22Rv1 (cell line): Measurements from ENCODE around the gene IFT74.

ENCODE experiments used
- H3K27ac ChIP-seq: fragments of 450-650 bp; 2 replicates; pipeline ENCODE4 v1.5.1; 2017
- ZFX ChIP-seq: fragments of 450-650 bp; IDR thresholded peaks from 2 replicates; pipeline ENCODE4 v1.6.1; 2017; ENCODE audit warnings: antibody characterized with exemption, borderline replicate concordance
- TF ChIP-seq, protein P1 (sequence below): fragments of 450-650 bp; IDR thresholded peaks from 2 replicates; pipeline ENCODE4 v1.5.1; 2017; ENCODE audit warnings: mild to moderate bottlenecking

Gene IFT74

DNA sequence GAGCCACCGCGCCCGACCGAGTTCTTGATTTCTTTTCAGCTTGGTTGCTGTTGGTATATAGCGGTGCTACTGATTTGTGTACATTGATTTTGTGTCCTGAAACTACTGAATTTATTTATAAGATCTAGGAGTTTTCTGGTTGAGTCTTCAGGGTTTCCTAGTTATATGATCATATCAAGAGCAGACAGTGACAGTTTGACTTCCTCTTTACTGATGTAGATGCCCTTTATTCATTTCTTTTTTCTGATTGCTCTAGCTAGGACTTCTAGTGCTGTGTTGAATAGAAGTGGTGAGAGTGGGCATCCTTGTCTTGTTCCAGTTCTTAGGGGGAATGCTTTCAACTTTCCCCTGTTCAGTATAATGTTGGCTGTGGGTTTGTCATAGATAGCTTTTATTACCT lies 66.7 kb downstream of the IFT74 start:
- TF ChIP-seq ZFX, result no peak
- TF ChIP-seq, protein P1, sequence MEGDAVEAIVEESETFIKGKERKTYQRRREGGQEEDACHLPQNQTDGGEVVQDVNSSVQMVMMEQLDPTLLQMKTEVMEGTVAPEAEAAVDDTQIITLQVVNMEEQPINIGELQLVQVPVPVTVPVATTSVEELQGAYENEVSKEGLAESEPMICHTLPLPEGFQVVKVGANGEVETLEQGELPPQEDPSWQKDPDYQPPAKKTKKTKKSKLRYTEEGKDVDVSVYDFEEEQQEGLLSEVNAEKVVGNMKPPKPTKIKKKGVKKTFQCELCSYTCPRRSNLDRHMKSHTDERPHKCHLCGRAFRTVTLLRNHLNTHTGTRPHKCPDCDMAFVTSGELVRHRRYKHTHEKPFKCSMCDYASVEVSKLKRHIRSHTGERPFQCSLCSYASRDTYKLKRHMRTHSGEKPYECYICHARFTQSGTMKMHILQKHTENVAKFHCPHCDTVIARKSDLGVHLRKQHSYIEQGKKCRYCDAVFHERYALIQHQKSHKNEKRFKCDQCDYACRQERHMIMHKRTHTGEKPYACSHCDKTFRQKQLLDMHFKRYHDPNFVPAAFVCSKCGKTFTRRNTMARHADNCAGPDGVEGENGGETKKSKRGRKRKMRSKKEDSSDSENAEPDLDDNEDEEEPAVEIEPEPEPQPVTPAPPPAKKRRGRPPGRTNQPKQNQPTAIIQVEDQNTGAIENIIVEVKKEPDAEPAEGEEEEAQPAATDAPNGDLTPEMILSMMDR, result no peak
- no peak overlapping the region for H3K27ac ChIP-seq

DNA sequence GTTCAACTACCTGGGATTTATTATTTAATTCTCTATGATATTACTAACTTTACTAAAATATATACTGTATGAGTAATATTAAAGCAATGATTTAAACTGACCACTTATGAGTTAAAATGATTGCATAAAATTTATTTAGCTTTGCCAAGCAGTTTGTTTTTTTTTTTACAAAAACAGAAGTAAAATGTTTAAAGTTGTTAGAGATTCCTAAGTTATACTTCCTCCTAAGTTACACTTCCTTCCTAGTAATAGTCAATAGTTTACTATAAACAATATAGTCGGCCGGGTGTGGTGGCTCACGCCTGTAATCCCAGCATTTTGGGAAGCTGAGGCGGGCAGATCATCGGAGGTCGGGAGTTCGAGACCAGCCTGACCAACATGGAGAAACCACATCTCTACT lies 73.0 kb downstream of the IFT74 start:
- TF ChIP-seq ZFX, result no peak
- TF ChIP-seq, protein P1, result no peak
- no peak overlapping the region for H3K27ac ChIP-seq

DNA sequence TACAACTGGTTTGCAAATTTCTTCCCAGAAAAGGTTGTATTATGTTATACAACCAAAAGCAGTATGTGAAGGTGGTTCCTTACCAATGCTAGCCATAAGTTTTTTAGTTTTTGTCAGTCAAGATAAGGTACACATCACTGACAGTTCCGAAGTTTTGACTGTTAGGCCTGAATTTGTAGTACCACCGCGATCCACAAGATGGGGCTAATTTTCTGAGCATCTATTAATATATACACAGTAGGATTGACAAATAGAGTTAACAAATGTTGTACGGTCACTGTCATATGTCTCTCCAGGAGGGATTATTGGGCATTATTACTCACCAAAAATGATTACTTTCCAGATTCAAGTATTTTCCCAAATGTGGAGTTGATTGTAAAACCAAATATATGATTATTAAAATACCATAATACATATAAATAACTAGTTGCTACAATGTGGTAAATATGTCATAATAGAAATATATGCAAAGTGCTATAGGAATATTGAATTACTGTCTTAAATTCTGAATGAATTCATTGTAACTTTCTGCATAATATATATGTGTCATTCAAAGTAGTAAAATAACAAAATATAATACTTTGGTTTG lies 77.7 kb downstream of the IFT74 start:
- TF ChIP-seq, protein P1, result peak; percentile 85
- no peak for TF ChIP-seq ZFX
- no peak overlapping the region for H3K27ac ChIP-seq

DNA sequence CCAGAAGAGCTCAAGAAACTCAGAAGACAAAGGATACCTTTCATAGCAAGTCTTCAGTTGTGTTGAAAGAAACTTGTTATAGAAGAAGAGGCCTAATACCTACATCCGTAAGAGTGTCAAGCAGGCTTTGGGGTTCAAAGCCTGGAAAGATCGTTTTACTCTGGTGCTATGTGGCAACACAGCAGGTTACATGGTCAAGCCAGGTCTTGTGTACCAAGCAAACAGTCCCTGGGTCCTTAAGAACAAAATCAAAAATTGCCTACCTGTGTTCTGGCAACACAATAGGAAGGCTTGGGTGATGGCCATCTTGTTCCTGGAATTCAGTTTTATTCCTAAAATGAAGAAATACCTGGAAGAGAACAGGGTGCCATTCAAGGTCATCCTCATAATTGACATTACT lies 81.3 kb downstream of the IFT74 start:
- no peak overlapping the region for H3K27ac ChIP-seq
- no peak for TF ChIP-seq ZFX
- TF ChIP-seq, protein P1, result no peak

DNA sequence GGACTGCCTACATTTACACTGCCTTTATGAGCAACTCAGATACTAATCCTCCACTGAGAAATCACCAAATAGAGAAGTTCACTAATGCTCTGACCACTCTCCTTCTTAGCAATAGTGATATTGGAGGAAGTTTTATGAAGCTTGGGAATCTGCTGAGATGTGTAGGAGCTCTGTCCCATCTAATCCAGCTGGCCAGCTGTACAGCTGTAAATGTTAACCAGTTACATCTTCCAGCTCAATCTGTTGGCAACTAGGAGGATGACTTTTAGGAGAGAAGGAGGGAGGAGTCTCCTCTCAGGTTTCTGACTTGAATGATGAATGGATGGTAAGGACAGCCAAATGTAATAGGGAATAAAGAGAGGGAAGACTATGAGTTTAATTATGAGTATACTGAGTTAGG lies 85.5 kb downstream of the IFT74 start:
- H3K27ac ChIP-seq, result no peak overlapping the region
- TF ChIP-seq, protein P1, result no peak
- TF ChIP-seq ZFX, result no peak

DNA sequence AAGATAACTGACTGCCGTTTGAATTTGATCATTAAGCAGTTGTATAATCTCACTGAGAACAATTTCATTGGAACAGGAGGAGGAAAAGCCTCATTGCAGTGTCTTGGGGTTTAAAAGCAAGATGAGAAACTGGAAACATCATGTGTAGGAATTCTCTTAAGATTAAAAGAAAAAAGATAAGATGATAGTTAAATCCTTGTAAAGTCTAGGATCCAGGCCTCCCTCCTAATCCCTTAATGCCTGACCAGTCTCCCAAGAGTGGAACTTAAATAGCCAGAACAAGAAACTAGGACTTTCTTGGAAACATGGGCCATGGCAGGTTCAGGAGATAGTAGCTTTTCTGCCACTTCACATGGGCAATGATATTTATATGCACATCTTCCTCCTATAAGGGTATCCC lies 86.3 kb downstream of the IFT74 start:
- H3K27ac ChIP-seq, result no peak overlapping the region
- TF ChIP-seq ZFX, result no peak
- TF ChIP-seq, protein P1, result no peak

DNA sequence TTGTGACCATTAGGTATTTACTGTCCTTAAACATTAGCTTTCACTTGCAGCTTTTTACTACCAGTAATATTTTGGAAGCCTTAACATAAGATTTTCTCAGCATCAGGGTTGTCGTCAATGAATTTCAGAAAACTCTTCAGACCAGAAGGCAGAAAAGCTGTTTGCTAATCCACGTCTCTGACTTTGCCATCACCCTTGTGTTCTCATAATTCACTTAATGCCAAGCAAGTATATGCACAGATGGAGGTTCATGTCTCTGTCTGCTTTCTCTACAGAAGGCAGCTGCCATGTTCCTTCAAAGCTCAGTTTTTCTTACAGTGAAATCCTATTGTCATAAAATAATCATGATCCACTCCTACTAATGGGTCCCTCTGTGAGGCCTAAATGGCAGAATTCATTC lies 87.0 kb downstream of the IFT74 start:
- H3K27ac ChIP-seq, result no peak overlapping the region
- no peak for TF ChIP-seq ZFX

DNA sequence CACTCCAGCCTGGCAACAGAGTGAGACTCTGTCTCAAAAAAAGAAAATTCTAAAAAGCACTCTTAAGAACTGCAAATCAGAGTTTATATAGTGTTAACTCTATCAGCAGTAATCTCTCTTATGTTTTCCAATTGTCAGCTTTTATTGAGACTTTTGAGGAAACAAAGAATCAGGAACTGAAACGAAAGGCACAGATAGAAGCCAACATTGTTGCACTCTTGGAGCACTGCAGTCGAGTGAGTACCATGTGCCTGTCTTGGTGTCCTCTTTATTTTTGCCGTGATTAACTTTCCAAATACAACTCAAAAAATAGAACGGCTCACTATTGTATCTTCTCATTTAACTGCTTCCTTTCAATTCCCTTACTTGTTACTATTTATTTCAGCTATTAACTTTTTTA lies 90.9 kb downstream of the IFT74 start:
- TF ChIP-seq, protein P1, result no peak
- no peak for TF ChIP-seq ZFX
- no peak overlapping the region for H3K27ac ChIP-seq
